Measurements from ENCODE around the gene ZNF619.

The ZNF619 gene

GRCh38 chr3:40511031-40511718 is 34.3 kb downstream of the ZNF619 start:
- no peak for DNase-seq (ENCODE audit: low read depth)
- Histone ChIP-seq H3K36me3 (ENCODE audit: control insufficient read depth, insufficient read depth, low read length, severe bottlenecking) (no peaks in the 10 kb centered on the region), H3K9me3 (ENCODE audit: control insufficient read depth, low read length) (no peaks in the 10 kb centered on the region), H3K9ac (ENCODE audit: low read length) (no peak overlapping the region), H3K4me1 (ENCODE audit: control insufficient read depth, insufficient read depth, low read length) (no peaks in the 10 kb centered on the region), H3K4me3 (ENCODE audit: low read length) (no peak overlapping the region), H3K27me3 (replicated peaks; ENCODE audit: control insufficient read depth, insufficient read depth, low read length) (no peaks in the 10 kb centered on the region)

DNA sequence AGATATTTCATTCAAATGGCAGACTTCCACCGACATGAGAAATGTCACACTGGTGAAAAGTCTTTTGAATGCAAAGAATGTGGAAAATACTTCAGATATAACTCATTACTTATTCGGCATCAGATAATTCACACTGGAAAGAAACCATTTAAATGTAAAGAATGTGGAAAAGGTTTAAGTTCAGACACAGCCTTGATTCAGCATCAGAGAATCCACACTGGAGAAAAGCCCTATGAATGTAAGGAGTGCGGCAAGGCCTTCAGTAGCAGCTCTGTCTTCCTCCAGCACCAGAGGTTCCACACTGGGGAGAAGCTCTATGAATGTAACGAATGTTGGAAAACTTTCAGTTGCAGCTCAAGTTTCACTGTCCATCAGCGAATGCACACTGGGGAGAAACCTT is 39.3 kb downstream of the ZNF619 start:
- DNase-seq (ENCODE audit: low read depth), result peak; percentile 35
- no peak overlapping the region for H3K9ac ChIP-seq (ENCODE audit: low read length)
- H3K4me1 ChIP-seq (ENCODE audit: control insufficient read depth, insufficient read depth, low read length), result no peaks in the 10 kb centered on the region
- H3K4me3 ChIP-seq (ENCODE audit: low read length), result no peak overlapping the region
- no peaks in the 10 kb centered on the region for H3K27me3 ChIP-seq (replicated peaks; ENCODE audit: control insufficient read depth, insufficient read depth, low read length)
- H3K9me3 ChIP-seq (ENCODE audit: control insufficient read depth, low read length), result no peaks in the 10 kb centered on the region
- H3K36me3 ChIP-seq (ENCODE audit: control insufficient read depth, insufficient read depth, low read length, severe bottlenecking), result no peaks in the 10 kb centered on the region

- DNase-seq (ENCODE audit: low read depth), result no peak
- no peaks in the 10 kb centered on the region for H3K9me3 ChIP-seq (ENCODE audit: control insufficient read depth, low read length)
- H3K4me3 ChIP-seq (ENCODE audit: low read length), result no peak overlapping the region
- no peak overlapping the region for H3K9ac ChIP-seq (ENCODE audit: low read length)
- H3K27me3 ChIP-seq (replicated peaks; ENCODE audit: control insufficient read depth, insufficient read depth, low read length), result no peaks in the 10 kb centered on the region
- no peaks in the 10 kb centered on the region for H3K36me3 ChIP-seq (ENCODE audit: control insufficient read depth, insufficient read depth, low read length, severe bottlenecking)
- no peaks in the 10 kb centered on the region for H3K4me1 ChIP-seq (ENCODE audit: control insufficient read depth, insufficient read depth, low read length)
Measured at GRCh38 chr3:40518067-40518466, 41.1 kb downstream of the ZNF619 start.

- H3K4me3 ChIP-seq (ENCODE audit: low read length), result no peak overlapping the region
- H3K9ac ChIP-seq (ENCODE audit: low read length), result no peak overlapping the region
- H3K27me3 ChIP-seq (replicated peaks; ENCODE audit: control insufficient read depth, insufficient read depth, low read length), result no peaks in the 10 kb centered on the region
- DNase-seq (ENCODE audit: low read depth), result no peak
- H3K36me3 ChIP-seq (ENCODE audit: control insufficient read depth, insufficient read depth, low read length, severe bottlenecking), result no peaks in the 10 kb centered on the region
- no peaks in the 10 kb centered on the region for H3K9me3 ChIP-seq (ENCODE audit: control insufficient read depth, low read length)
- H3K4me1 ChIP-seq (ENCODE audit: control insufficient read depth, insufficient read depth, low read length), result peaks cover 2% of the 10 kb centered on the region
Measured at GRCh38 chr3:40518848-40519247, 41.9 kb downstream of the ZNF619 start.

GRCh38 chr3:40521254-40521653 is 44.3 kb downstream of the ZNF619 start:
- H3K9ac ChIP-seq (ENCODE audit: low read length), result no peak overlapping the region
- no peaks in the 10 kb centered on the region for H3K36me3 ChIP-seq (ENCODE audit: control insufficient read depth, insufficient read depth, low read length, severe bottlenecking)
- H3K4me3 ChIP-seq (ENCODE audit: low read length), result no peak overlapping the region
- DNase-seq (ENCODE audit: low read depth), result no peak
- no peaks in the 10 kb centered on the region for H3K9me3 ChIP-seq (ENCODE audit: control insufficient read depth, low read length)
- H3K27me3 ChIP-seq (replicated peaks; ENCODE audit: control insufficient read depth, insufficient read depth, low read length), result no peaks in the 10 kb centered on the region
- H3K4me1 ChIP-seq (ENCODE audit: control insufficient read depth, insufficient read depth, low read length), result peaks cover 11% of the 10 kb centered on the region

GRCh38 chr3:40523781-40524180 is 46.9 kb downstream of the ZNF619 start:
- no peaks in the 10 kb centered on the region for H3K9me3 ChIP-seq (ENCODE audit: control insufficient read depth, low read length)
- DNase-seq (ENCODE audit: low read depth), result no peak
- H3K27me3 ChIP-seq (replicated peaks; ENCODE audit: control insufficient read depth, insufficient read depth, low read length), result no peaks in the 10 kb centered on the region
- H3K4me1 ChIP-seq (ENCODE audit: control insufficient read depth, insufficient read depth, low read length), result peaks cover 11% of the 10 kb centered on the region
- peak overlapping the region; percentile 88 for H3K4me3 ChIP-seq (ENCODE audit: low read length)
- H3K9ac ChIP-seq (ENCODE audit: low read length), result peak overlapping the region; percentile 88
- H3K36me3 ChIP-seq (ENCODE audit: control insufficient read depth, insufficient read depth, low read length, severe bottlenecking), result peaks cover 11% of the 10 kb centered on the region

DNA sequence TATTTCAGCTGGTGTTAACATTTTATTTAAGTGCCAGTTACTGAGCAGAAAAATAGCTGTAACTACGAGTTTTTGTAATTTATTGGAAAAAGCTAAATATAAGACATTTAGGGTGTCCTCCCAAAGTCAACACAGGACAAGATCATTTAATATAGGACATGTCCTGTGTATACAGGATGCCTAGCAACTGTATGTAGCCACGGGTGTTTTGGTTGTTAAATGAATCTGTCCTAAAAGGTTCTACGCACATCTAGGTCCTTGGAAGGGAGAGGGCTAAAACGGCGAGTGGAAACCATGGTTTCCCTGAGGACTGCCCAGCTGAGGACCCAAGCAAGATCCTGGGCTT is 47.3 kb downstream of the ZNF619 start:
- peak overlapping the region; percentile 88 for H3K9ac ChIP-seq (ENCODE audit: low read length)
- H3K4me1 ChIP-seq (ENCODE audit: control insufficient read depth, insufficient read depth, low read length), result peaks cover 15% of the 10 kb centered on the region
- no peaks in the 10 kb centered on the region for H3K27me3 ChIP-seq (replicated peaks; ENCODE audit: control insufficient read depth, insufficient read depth, low read length)

DNA sequence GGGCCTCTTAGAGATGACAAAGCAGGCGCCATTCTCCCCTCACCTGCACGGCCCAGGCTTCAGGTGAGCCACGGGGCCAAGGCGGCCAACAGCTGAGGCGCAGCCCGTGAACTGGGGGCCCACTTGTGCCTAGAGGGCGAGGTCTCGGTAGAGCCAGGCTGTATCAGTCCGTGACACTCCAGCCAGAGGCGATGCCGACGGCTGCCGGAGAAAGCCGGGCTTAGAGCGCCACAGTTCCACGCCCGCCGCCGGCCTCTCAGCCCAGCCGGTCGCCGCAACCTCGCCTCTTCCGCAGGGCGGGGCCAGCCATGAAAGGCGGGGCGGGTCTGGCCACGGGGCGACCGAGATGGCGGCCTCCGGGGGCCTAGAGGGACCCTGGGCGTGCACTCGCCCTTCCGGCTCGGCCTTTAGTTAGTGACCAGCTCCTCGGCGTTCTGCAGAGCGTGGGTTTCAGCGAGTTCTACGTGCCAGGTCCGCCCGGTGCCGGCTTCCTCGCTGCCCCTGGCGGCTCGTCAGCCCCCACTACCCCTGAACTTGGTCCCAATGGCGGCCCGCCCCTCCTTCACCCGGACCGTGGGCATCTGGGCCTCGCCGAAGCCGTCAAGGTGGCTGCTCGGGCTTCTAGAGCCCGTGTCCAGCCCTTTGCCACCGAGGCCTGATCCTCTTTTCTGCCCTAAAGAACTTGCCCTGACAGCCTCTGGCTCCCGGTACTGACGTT is 47.8 kb downstream of the ZNF619 start, which contains the start of gene ZNF621:
TSS of gene ZNF621 (plus strand) at position 393 of the 718 bp plus-strand sequence. CDS start 881 bp downstream, outside the sequence.
- no peaks in the 10 kb centered on the region for H3K27me3 ChIP-seq (replicated peaks; ENCODE audit: control insufficient read depth, insufficient read depth, low read length)
- DNase-seq (ENCODE audit: low read depth), result peak; percentile 92
- no peaks in the 10 kb centered on the region for H3K9me3 ChIP-seq (ENCODE audit: control insufficient read depth, low read length)
- H3K36me3 ChIP-seq (ENCODE audit: control insufficient read depth, insufficient read depth, low read length, severe bottlenecking), result peaks cover 15% of the 10 kb centered on the region
- H3K9ac ChIP-seq (ENCODE audit: low read length), result peak within 1 kb of the TSS; percentile 88
- H3K4me1 ChIP-seq (ENCODE audit: control insufficient read depth, insufficient read depth, low read length), result peaks cover 17% of the 10 kb centered on the region
- H3K4me3 ChIP-seq (ENCODE audit: low read length), result peak within 1 kb of the TSS; percentile 88

More for the DNA sequence above, 47.3 kb downstream of the ZNF619 start:
- Histone ChIP-seq H3K36me3 (ENCODE audit: control insufficient read depth, insufficient read depth, low read length, severe bottlenecking) (peaks cover 11% of the 10 kb centered on the region), H3K4me3 (ENCODE audit: low read length) (peak overlapping the region; percentile 88), H3K9me3 (ENCODE audit: control insufficient read depth, low read length) (no peaks in the 10 kb centered on the region)
- DNase-seq (ENCODE audit: low read depth), result no peak

- H3K4me1 ChIP-seq (ENCODE audit: control insufficient read depth, insufficient read depth, low read length), result peaks cover 17% of the 10 kb centered on the region
- no peak overlapping the region for H3K4me3 ChIP-seq (ENCODE audit: low read length)
- H3K9me3 ChIP-seq (ENCODE audit: control insufficient read depth, low read length), result peaks cover 29% of the 10 kb centered on the region
- no peak overlapping the region for H3K9ac ChIP-seq (ENCODE audit: low read length)
- no peak for DNase-seq (ENCODE audit: low read depth)
- H3K27me3 ChIP-seq (replicated peaks; ENCODE audit: control insufficient read depth, insufficient read depth, low read length), result no peaks in the 10 kb centered on the region
- peaks cover 52% of the 10 kb centered on the region for H3K36me3 ChIP-seq (ENCODE audit: control insufficient read depth, insufficient read depth, low read length, severe bottlenecking)
Measured at GRCh38 chr3:40528426-40528825, 51.5 kb downstream of the ZNF619 start.

GRCh38 chr3:40532252-40532651 is 55.3 kb downstream of the ZNF619 start:
- H3K27me3 ChIP-seq (replicated peaks; ENCODE audit: control insufficient read depth, insufficient read depth, low read length), result no peaks in the 10 kb centered on the region
- H3K4me3 ChIP-seq (ENCODE audit: low read length), result peak overlapping the region; percentile 25
- DNase-seq (ENCODE audit: low read depth), result no peak
- peaks cover 73% of the 10 kb centered on the region for H3K36me3 ChIP-seq (ENCODE audit: control insufficient read depth, insufficient read depth, low read length, severe bottlenecking)
- peaks cover 5% of the 10 kb centered on the region for H3K4me1 ChIP-seq (ENCODE audit: control insufficient read depth, insufficient read depth, low read length)
- H3K9me3 ChIP-seq (ENCODE audit: control insufficient read depth, low read length), result peaks cover 38% of the 10 kb centered on the region
- no peak overlapping the region for H3K9ac ChIP-seq (ENCODE audit: low read length)

DNA sequence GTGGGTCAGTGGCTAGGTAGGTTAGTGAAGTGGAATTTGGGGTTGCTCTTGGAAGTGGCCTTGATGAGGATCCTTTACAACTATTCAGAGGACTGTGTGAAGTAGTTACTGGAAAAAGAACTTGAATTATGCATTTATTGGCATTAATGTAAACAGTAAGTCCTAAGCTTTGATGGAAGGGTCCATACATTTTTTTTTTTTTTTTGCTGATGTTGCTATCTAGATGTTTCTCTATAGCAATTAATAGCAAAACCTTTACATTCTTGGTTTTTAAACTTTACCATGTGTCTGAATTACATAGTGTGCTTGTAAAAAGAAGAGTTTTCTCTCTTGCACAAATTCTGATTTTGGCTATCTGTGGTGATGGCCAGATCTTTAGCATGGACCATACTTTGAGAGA is 57.4 kb downstream of the ZNF619 start:
- peaks cover under 1% of the 10 kb centered on the region for H3K4me1 ChIP-seq (ENCODE audit: control insufficient read depth, insufficient read depth, low read length)
- no peaks in the 10 kb centered on the region for H3K27me3 ChIP-seq (replicated peaks; ENCODE audit: control insufficient read depth, insufficient read depth, low read length)
- H3K4me3 ChIP-seq (ENCODE audit: low read length), result no peak overlapping the region
- H3K9ac ChIP-seq (ENCODE audit: low read length), result no peak overlapping the region
- peaks cover 43% of the 10 kb centered on the region for H3K9me3 ChIP-seq (ENCODE audit: control insufficient read depth, low read length)
- no peak for DNase-seq (ENCODE audit: low read depth)
- peaks cover 82% of the 10 kb centered on the region for H3K36me3 ChIP-seq (ENCODE audit: control insufficient read depth, insufficient read depth, low read length, severe bottlenecking)

Data from adipocyte (in vitro differentiated cells).